ENCODE data around the gene TBC1D9B. TPM values are rescaled to one million over a fixed set of nuclear protein-coding genes. Genes with fewer than 3 reads are reported as not detected.

Gene TBC1D9B
- total and polyA plus RNA-seq, 5 donors, result 36.2 to 51.5 (median 43.1) TPM

DNA sequence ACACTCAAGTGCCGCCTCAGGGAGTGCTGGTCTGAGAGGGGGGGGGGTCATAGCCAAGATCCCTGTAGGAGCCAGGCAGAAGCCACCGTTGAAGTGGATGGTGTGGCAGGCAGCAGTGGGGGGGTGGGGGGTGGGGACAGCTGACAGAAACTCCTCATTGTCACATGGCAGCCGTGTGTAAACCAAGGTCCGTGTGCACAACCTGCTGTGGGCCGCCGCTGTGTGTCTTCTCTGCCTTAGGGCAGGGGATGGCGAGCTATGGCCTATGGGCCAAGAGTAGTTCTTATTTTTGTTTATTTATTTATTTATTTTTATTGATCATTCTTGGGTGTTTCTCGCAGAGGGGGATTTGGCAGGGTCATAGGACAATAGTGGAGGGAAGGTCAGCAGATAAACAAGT lies 73.6 kb downstream of the TBC1D9B start:
- 87% methylated on average over 8 of the region's 8 CpGs for WGBS
- H3K4me1 ChIP-seq (ENCODE audit: control insufficient read depth, insufficient read depth, low read length), result peaks cover 2% of the 10 kb centered on the region
- no peak overlapping the region for H3K4me3 ChIP-seq (ENCODE audit: low read length)
- intact Hi-C loops (cut with DNase I), result no loop called here
- H3K27me3 ChIP-seq (ENCODE audit: control insufficient read depth, insufficient read depth), result no peaks in the 10 kb centered on the region
- no peak overlapping the region for H3K27ac ChIP-seq (ENCODE audit: low read length)
- H3K9me3 ChIP-seq (ENCODE audit: control insufficient read depth, low read length), result no peaks in the 10 kb centered on the region
- peak in 1 of 3 donors; percentile 22 for DNase-seq
- ATAC-seq, result no peak

DNA sequence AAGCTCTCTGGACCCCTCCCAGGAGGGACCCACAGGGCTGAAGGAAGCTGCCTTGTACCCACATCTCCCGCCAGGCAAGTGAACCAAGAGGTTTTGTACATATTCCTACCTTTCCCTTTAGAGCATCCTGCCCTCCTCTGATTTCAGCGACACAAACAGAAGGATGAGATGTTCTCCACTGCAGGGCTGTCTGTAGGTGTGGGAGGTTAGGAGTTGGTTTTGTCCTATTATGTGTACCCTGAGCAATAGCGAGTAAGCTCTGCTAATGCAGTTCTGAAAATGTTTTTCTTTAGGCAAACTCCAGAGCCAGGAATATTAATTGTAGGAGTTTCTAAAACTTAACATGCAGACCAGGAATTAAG lies 74.0 kb downstream of the TBC1D9B start:
- no peak overlapping the region for H3K4me3 ChIP-seq (ENCODE audit: low read length)
- 98% methylated on average over 3 of the region's 3 CpGs for WGBS
- intact Hi-C loops (cut with DNase I), result no loop called here

DNA sequence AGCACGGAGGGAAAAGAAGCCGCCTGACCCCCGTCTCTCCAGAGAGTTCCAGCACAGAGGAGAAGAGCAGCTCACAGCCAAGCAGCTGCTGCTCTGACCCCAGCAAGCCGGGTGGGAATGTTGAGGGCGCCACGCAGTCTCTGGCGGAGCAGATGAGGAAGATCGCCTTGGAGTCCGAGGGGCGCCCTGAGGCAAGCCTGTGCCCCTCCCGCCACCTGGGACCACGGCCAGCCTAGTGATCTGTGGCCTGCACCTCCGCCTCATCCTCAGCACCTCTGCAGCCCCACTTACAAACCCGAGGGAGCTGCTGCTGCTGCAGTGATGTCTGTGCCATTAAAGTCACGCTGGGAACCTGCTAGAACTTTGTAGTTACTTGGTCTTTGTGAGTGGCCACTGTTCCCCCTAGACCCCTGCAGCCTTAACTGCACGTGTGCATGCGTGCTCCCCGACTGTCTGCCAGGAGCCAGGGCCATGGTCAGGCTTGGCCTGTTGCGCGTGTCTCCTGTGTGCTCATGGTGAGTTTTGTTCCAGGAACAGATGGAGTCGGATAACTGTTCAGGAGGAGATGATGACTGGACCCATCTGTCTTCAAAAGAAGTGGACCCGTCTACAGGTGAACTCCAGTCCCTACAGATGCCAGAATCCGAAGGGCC lies 74.5 kb downstream of the TBC1D9B start:
- DNase-seq, result peak in 1 of 3 donors; percentile 42
- ATAC-seq, result no peak
- Histone ChIP-seq H3K4me1 (ENCODE audit: control insufficient read depth, insufficient read depth, low read length) (peaks cover 2% of the 10 kb centered on the region), H3K9me3 (ENCODE audit: control insufficient read depth, low read length) (no peaks in the 10 kb centered on the region), H3K27me3 (ENCODE audit: control insufficient read depth, insufficient read depth) (no peaks in the 10 kb centered on the region), H3K4me3 (ENCODE audit: low read length) (no peak overlapping the region), H3K27ac (ENCODE audit: low read length) (no peak overlapping the region)
- 88% methylated on average over 23 of the region's 23 CpGs for WGBS
- intact Hi-C loops (cut with DNase I), result no loop called here

More for the DNA sequence above, 74.0 kb downstream of the TBC1D9B start:
- Histone ChIP-seq H3K9me3 (ENCODE audit: control insufficient read depth, low read length) (no peaks in the 10 kb centered on the region), H3K27me3 (ENCODE audit: control insufficient read depth, insufficient read depth) (no peaks in the 10 kb centered on the region), H3K27ac (ENCODE audit: low read length) (no peak overlapping the region), H3K4me1 (ENCODE audit: control insufficient read depth, insufficient read depth, low read length) (peaks cover 2% of the 10 kb centered on the region)
- ATAC-seq, result no peak
- DNase-seq, result peak in 1 of 3 donors; percentile 7

DNA sequence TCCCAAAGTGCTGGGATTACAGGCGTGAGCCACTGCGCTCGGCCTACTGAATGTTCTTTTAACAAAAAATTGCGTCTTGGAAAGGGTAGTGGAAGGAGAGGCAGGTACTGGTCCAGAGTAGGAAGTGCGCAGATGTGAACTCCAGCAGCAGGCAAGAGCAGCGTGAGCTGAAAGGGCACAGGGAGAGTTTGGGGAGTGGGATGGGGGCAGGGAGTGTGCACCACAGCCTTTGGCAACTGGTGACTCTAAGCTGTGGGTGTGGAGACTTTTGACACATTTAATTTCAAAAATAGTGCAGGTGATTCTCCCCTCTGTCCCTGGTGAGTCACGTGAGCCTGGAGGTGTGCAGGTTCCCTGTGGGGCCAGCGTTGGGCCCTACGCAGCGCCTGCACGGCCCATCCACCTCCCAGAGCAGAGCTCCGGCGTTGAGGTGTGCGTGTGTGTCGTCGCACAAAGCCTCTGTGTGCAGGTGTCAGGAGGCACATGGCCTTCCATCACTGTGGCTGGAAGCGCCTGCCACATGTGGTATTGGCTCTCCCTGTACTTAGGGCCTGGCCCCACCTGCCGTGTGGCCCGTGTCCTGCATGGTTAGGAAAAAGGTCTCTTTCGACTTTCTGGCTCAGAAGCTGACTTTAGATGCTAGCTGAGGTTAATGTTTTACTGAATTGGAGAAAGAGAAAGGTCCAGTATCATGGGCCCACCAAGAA lies 75.5 kb downstream of the TBC1D9B start:
- ATAC-seq (peak; percentile 4 to 5), DNase-seq (peak in 1 of 3 donors; percentile 20)
- Histone ChIP-seq H3K4me1 (ENCODE audit: control insufficient read depth, insufficient read depth, low read length) (peaks cover 2% of the 10 kb centered on the region), H3K4me3 (ENCODE audit: low read length) (no peak overlapping the region), H3K27me3 (ENCODE audit: control insufficient read depth, insufficient read depth) (no peaks in the 10 kb centered on the region), H3K27ac (ENCODE audit: low read length) (no peak overlapping the region), H3K9me3 (ENCODE audit: control insufficient read depth, low read length) (no peaks in the 10 kb centered on the region)
- intact Hi-C loops (cut with DNase I), result no loop called here
- WGBS, result 94% methylated on average over 20 of the region's 20 CpGs

DNA sequence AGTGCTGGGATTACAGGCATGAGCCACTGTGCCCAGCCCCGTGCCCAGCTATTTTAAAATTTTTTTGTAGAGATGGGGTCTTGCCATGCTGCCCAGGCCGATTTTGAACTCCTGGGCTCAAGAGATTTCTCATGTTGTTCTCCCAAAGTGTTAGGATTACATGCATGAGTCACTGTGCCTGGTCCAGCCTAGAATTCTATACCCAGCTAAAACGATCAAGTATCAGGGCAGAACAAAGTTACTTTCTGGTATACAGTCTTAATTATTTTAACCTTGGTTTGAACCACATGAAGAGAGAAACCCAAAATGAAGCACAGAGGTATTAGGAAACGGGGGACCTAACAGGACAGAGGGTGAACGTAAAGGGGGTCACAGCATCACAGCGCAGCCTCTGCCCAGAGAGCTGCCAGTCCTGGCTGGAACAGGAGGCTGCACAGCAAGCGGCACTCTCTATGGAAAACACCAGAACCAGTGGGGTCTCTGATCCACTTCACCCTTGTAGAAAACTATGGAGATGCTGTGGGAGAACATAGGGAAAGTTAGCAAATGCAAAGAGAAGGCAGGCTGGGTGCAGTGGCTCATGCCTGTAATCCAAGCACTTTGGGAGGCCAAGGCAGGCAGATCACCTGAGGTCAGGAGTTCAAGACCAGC lies 76.8 kb downstream of the TBC1D9B start:
- Histone ChIP-seq H3K4me1 (ENCODE audit: control insufficient read depth, insufficient read depth, low read length) (peaks cover 2% of the 10 kb centered on the region), H3K4me3 (ENCODE audit: low read length) (no peak overlapping the region), H3K27me3 (ENCODE audit: control insufficient read depth, insufficient read depth) (no peaks in the 10 kb centered on the region), H3K27ac (ENCODE audit: low read length) (no peak overlapping the region), H3K9me3 (ENCODE audit: control insufficient read depth, low read length) (no peaks in the 10 kb centered on the region)
- peak in 1 of 3 donors; percentile 18 for DNase-seq
- ATAC-seq, result no peak
- 96% methylated on average over 7 of the region's 7 CpGs for WGBS
- intact Hi-C loops (cut with DNase I), result no loop called here

DNA sequence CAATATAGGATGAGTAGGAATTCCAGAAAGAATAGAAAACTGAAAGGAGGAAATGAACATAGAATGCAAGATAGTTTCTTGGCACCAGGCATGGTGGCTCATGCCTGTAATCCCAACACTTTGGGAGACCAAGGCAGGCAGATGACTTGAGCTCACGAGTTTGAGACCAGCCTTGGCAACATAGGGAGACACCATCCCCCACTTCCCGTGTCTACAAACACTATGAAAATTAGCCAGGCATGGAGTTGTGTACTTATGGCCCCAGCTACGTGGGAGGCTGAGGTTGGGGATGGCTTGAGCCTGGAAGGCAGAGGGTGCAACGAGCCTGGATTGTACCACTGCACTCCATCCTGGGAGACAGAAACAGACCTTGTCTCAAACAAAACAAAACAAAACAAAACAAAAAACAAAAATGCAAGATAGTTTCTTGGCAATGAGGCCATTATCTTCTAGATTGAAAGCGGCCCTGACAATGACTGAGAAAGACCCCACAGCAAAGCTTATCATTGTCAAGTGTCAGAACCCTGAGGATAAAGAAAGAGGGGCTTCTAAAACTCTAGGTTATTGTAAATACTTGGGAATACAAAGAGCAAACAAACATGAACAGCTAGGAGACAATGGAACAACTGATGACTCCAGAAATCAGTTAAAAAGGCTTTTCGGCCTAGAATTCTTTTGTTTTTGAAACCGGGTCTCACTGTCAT lies 77.8 kb downstream of the TBC1D9B start:
- Histone ChIP-seq H3K27ac (ENCODE audit: low read length) (no peak overlapping the region), H3K4me3 (ENCODE audit: low read length) (no peak overlapping the region), H3K27me3 (ENCODE audit: control insufficient read depth, insufficient read depth) (no peaks in the 10 kb centered on the region), H3K9me3 (ENCODE audit: control insufficient read depth, low read length) (no peaks in the 10 kb centered on the region), H3K4me1 (ENCODE audit: control insufficient read depth, insufficient read depth, low read length) (peaks cover 2% of the 10 kb centered on the region)
- 85% methylated on average over 7 of the region's 7 CpGs for WGBS
- ATAC-seq, result no peak
- intact Hi-C loops (cut with DNase I), result no loop called here
- DNase-seq, result peak in 1 of 3 donors; percentile 6

DNA sequence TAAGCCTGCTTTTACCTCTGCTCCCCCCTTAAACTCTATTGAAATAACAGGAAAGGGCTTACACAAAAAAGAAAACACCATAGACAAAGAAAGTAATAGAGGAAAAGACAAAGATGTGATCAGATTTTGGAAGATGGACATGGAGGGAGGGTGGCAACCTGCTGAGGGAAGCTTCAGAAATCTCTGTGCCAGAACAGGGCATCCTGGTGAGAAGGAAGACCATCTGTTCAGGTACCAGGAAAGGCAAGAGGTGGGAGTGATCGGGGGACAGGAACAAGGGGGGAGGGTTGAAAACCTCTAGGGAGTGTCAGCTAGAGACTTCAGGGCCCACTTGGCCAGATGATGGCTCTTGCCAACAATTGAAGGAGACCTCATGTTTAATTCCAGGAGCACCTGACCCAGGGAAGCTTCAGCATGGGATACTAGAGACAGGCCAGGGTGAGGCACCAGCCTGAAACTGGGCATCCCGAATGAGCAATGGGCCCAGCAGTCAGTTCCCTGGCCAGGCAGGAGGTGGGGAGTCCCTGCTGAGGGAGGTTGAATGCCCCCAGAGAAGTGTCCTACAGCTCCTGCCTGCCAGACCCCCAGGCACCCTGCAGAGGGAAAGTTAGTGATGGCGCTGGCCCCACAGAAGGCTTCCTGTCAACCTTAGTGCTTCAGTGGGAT lies 78.8 kb downstream of the TBC1D9B start:
- ATAC-seq, result no peak
- Histone ChIP-seq H3K27me3 (ENCODE audit: control insufficient read depth, insufficient read depth) (no peaks in the 10 kb centered on the region), H3K9me3 (ENCODE audit: control insufficient read depth, low read length) (no peaks in the 10 kb centered on the region), H3K4me3 (ENCODE audit: low read length) (no peak overlapping the region), H3K4me1 (ENCODE audit: control insufficient read depth, insufficient read depth, low read length) (peaks cover 2% of the 10 kb centered on the region), H3K27ac (ENCODE audit: low read length) (no peak overlapping the region)
- 87% methylated on average over 3 of the region's 3 CpGs for WGBS
- intact Hi-C loops (cut with DNase I), result no loop called here
- peak in 1 of 3 donors; percentile 34 for DNase-seq

DNA sequence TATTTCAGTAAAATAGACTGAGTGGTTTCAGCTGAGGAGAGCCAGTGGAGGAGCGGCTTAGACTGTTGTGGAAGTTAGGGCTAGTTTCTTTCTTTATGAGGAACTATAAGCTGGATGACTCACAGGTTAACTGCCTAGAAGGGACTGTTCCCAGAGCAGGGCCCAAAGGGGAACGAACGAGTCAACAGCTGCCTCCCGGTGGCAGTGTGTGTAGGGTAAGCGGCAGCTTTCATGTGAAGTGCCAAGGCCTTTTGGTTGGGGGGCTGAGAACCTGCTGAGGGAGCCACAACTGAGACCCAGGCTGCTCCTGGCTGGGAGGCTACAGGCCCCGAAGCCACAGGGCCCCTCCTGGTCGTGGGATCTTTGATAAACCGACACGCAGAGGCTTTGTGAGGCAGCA lies 80.0 kb downstream of the TBC1D9B start:
- intact Hi-C loops (cut with DNase I), result no loop called here
- no peaks in the 10 kb centered on the region for H3K9me3 ChIP-seq (ENCODE audit: control insufficient read depth, low read length)
- DNase-seq (peak in 1 of 3 donors; percentile 55), ATAC-seq (peak in 1 of 2 donors; percentile 27)
- H3K4me1 ChIP-seq (ENCODE audit: control insufficient read depth, insufficient read depth, low read length), result peaks cover 6% of the 10 kb centered on the region
- no peak overlapping the region for H3K4me3 ChIP-seq (ENCODE audit: low read length)
- WGBS, result 64% methylated on average over 9 of the region's 9 CpGs
- H3K27me3 ChIP-seq (ENCODE audit: control insufficient read depth, insufficient read depth), result no peaks in the 10 kb centered on the region
- H3K27ac ChIP-seq (ENCODE audit: low read length), result no peak overlapping the region

DNA sequence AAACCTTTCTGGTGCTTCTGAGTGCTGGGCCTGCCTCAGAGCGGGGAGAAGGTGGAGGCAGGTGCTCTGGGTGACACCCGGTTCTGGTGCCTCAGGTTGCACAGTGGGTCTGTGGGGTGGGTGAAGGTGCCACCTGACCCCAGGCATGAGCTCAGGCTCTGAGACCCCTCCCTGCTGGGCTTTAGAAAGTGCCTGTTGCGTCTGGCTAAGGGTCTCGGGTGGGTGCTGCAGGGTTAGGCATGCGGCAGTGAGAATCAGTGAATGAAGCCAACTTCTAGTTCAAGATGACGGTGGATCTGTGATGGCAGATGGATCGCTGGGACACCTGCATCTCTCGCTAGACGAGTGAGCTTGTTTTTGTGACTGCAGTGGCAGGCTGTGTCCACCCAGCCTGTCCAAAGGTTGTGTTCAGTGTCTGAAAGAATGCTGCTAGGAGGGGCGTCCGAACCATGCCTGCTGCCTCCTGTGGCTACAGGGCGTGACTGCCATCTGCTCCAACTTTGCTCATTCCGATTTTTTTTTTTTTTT lies 82.0 kb downstream of the TBC1D9B start:
- H3K4me1 ChIP-seq (ENCODE audit: control insufficient read depth, insufficient read depth, low read length), result peaks cover 10% of the 10 kb centered on the region
- H3K4me3 ChIP-seq (ENCODE audit: low read length), result no peak overlapping the region
- intact Hi-C loops (cut with DNase I), result no loop called here
- WGBS, result 71% methylated on average over 13 of the region's 13 CpGs
- H3K27ac ChIP-seq (ENCODE audit: low read length), result no peak overlapping the region
- H3K9me3 ChIP-seq (ENCODE audit: control insufficient read depth, low read length), result no peaks in the 10 kb centered on the region
- ATAC-seq, result no peak
- DNase-seq, result peak in 2 of 3 donors; percentile 21 to 33
- H3K27me3 ChIP-seq (ENCODE audit: control insufficient read depth, insufficient read depth), result no peaks in the 10 kb centered on the region

DNA sequence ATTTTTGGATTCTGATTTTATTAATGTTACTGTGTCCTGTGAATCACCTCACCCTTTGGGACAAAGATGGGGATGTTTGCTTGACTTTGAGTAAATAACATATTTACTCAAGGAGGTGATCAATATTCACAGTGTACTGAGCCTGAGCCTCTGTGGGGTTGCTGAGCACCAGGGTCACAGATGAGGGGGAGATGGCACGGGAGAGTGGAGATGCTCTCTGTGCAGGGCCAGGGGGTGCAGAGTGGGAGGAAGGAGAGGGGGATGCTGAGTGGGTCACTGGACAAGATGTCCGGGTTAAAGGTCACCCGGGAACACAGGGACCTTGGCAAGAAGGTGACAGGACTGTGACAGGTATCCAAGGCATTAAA lies 83.0 kb downstream of the TBC1D9B start:
- ATAC-seq (no peak), DNase-seq (peak in 1 of 3 donors; percentile 22)
- Histone ChIP-seq H3K27ac (ENCODE audit: low read length) (no peak overlapping the region), H3K9me3 (ENCODE audit: control insufficient read depth, low read length) (no peaks in the 10 kb centered on the region), H3K27me3 (ENCODE audit: control insufficient read depth, insufficient read depth) (no peaks in the 10 kb centered on the region), H3K4me3 (ENCODE audit: low read length) (no peak overlapping the region), H3K4me1 (ENCODE audit: control insufficient read depth, insufficient read depth, low read length) (peaks cover 15% of the 10 kb centered on the region)
- WGBS, result 80% methylated on average over 3 of the region's 3 CpGs
- intact Hi-C loops (cut with DNase I), result no loop called here
